IMR-90 (cell line): ENCODE measurements around the gene CD99L2. TPM values are rescaled to one million over a fixed set of nuclear protein-coding genes. Genes with fewer than 3 reads are reported as not detected.

ENCODE experiments used
- ATAC-seq: fragments of 200-7000 bp; cut with Tn5 transposase; 2 replicates; pipeline ENCODE4 v1.9.1; 2020; ENCODE audit warnings: low read depth, mild to moderate bottlenecking, moderate library complexity
- BruUV-seq: library from RNA; stranded (reverse); fragments of 400-500 nt; replicated peaks from 2 replicates; lab custom pipeline; 2021; lab: Mats Ljungman, UMichigan
- CTCF ChIA-PET: fragments of 300-600 bp; formaldehyde crosslinking; extraction: SDS; loops from one replicate; lab custom pipeline; 2021; ENCODE audit warnings: antibody characterized with exemption; lab: Yijun Ruan, JAX
- POLR2A ChIA-PET: fragments of 300-600 bp; sonication (Branson Sonifier 250); formaldehyde crosslinking; loops from one replicate; lab custom pipeline; 2022; ENCODE audit warnings: antibody characterized with exemption; ENCODE audit not compliant: unreplicated experiment; lab: Charles Lee
- DNase-seq: peaks from one replicate; pipeline ENCODE4 v3.0.0; 2013
- H2AFZ ChIP-seq: replicated peaks from 2 replicates; pipeline ENCODE3; 2013; ENCODE audit warnings: low read length, mild to moderate bottlenecking; ENCODE audit not compliant: poor library complexity
- H2AK5ac ChIP-seq: 2 replicates; pipeline ENCODE4 v1.6.1; 2013; ENCODE audit warnings: low read depth, low read length, inconsistent platforms
- H2AK9ac ChIP-seq: replicated peaks from 2 replicates; pipeline ENCODE3; 2013; ENCODE audit warnings: mild to moderate bottlenecking, low read depth, low read length, moderate library complexity; ENCODE audit not compliant: poor library complexity
- H2BK120ac ChIP-seq: 2 replicates; pipeline ENCODE4 v1.6.1; 2013; ENCODE audit warnings: low read depth, low read length, inconsistent platforms
- H2BK15ac ChIP-seq: 3 replicates; pipeline ENCODE4 v1.6.1; 2013; ENCODE audit warnings: low read depth, low read length, inconsistent platforms
- H2BK20ac ChIP-seq: 2 replicates; pipeline ENCODE4 v1.6.1; 2013; ENCODE audit warnings: low read depth, mild to moderate bottlenecking, inconsistent platforms, low read length, moderate library complexity
- H2BK5ac ChIP-seq: 2 replicates; pipeline ENCODE4 v1.6.1; 2013; ENCODE audit warnings: mild to moderate bottlenecking, low read depth, low read length, inconsistent platforms; ENCODE audit not compliant: poor library complexity, severe bottlenecking
- H3K14ac ChIP-seq: replicated peaks from 2 replicates; pipeline ENCODE4 v1.6.1; 2013; ENCODE audit warnings: low read depth, low read length, inconsistent platforms
- H3K18ac ChIP-seq: 2 replicates; pipeline ENCODE4 v1.6.1; 2013; ENCODE audit warnings: low read depth, low read length, control low read depth
- H3K23ac ChIP-seq: 2 replicates; pipeline ENCODE4 v1.6.1; 2013; ENCODE audit warnings: low read depth, low read length, inconsistent platforms
- H3K27ac ChIP-seq: 2 replicates; pipeline ENCODE4 v1.5.1; 2013; ENCODE audit warnings: mild to moderate bottlenecking, control low read depth, low read length; ENCODE audit not compliant: insufficient read depth
- H3K27me3 ChIP-seq: 2 replicates; pipeline ENCODE4 v1.6.1; 2013; ENCODE audit warnings: low read length; ENCODE audit not compliant: control insufficient read depth, insufficient read depth
- H3K36me3 ChIP-seq: 2 replicates; pipeline ENCODE4 v1.6.1; 2013; ENCODE audit warnings: low read length, mixed read lengths; ENCODE audit not compliant: control insufficient read depth, insufficient read depth
- H3K4ac ChIP-seq: 2 replicates; pipeline ENCODE4 v1.6.1; 2013; ENCODE audit warnings: low read depth, low read length, inconsistent platforms
- H3K4me1 ChIP-seq: 2 replicates; pipeline ENCODE4 v1.6.1; 2013; ENCODE audit warnings: low read length, mixed read lengths; ENCODE audit not compliant: control insufficient read depth, insufficient read depth
- H3K4me2 ChIP-seq: 2 replicates; pipeline ENCODE4 v1.6.1; 2013; ENCODE audit warnings: low read depth, mild to moderate bottlenecking, control low read depth, low read length, moderate library complexity
- H3K4me3 ChIP-seq: 2 replicates; pipeline ENCODE4 v1.5.1; 2013; ENCODE audit warnings: low read depth, mild to moderate bottlenecking, control low read depth, low read length, moderate library complexity; ENCODE audit not compliant: insufficient read depth
- H3K56ac ChIP-seq: 2 replicates; pipeline ENCODE4 v1.6.1; 2013; ENCODE audit warnings: low read length, inconsistent platforms; ENCODE audit not compliant: insufficient read depth; ENCODE audit errors: extremely low read depth
- H3K79me1 ChIP-seq, 2 experiments: 2 replicates each; pipeline ENCODE4 v1.6.1; 2013; ENCODE audit warnings: low read length in 2 of 2, inconsistent platforms in 1 of 2, low read depth in 1 of 2
- H3K9ac ChIP-seq: 2 replicates; pipeline ENCODE4 v1.6.1; 2013; ENCODE audit warnings: low read depth, low read length, control low read depth
- H3K9me1 ChIP-seq: 2 replicates; pipeline ENCODE4 v1.6.1; 2013; ENCODE audit warnings: low read length, inconsistent platforms; ENCODE audit not compliant: insufficient read depth
- H3K9me3 ChIP-seq: 2 replicates; pipeline ENCODE4 v1.6.1; 2013; ENCODE audit warnings: low read length; ENCODE audit not compliant: control insufficient read depth, insufficient read depth
- H4K20me1 ChIP-seq: 2 replicates; pipeline ENCODE4 v1.6.1; 2013; ENCODE audit warnings: low read length, inconsistent platforms; ENCODE audit not compliant: insufficient read depth
- H4K5ac ChIP-seq: 2 replicates; pipeline ENCODE4 v1.6.1; 2013; ENCODE audit warnings: mild to moderate bottlenecking, low read depth, low read length, control low read depth
- H4K8ac ChIP-seq, 2 experiments: 2 replicates each; pipeline ENCODE4 v1.6.1; 2013; ENCODE audit warnings: low read depth in 2 of 2, low read length in 2 of 2, control low read depth in 1 of 2, inconsistent platforms in 1 of 2
- H4K91ac ChIP-seq: 2 replicates; pipeline ENCODE4 v1.6.1; 2013; ENCODE audit warnings: low read depth, low read length, inconsistent platforms; ENCODE audit not compliant: insufficient read depth
- BHLHE40 ChIP-seq: fragments of 150-350 bp; IDR thresholded peaks from 2 replicates; pipeline ENCODE4 v1.6.1; 2016; ENCODE audit warnings: mild to moderate bottlenecking, low read depth, low read length
- CEBPB ChIP-seq: IDR thresholded peaks from 2 replicates; pipeline ENCODE4 v1.6.1; 2012; ENCODE audit warnings: low read depth, low read length, improper control_type of control experiment
- CHD1 ChIP-seq: IDR thresholded peaks from 2 replicates; pipeline ENCODE4 v1.6.1; 2012; ENCODE audit warnings: low read depth, low read length, improper control_type of control experiment
- ELK1 ChIP-seq: fragments of 150-350 bp; IDR thresholded peaks from 2 replicates; pipeline ENCODE4 v1.6.1; 2016; ENCODE audit warnings: low read depth, mild to moderate bottlenecking, low read length, moderate library complexity, borderline replicate concordance
- FOS ChIP-seq: fragments of 150-350 bp; IDR thresholded peaks from 2 replicates; pipeline ENCODE4 v1.6.1; 2016; ENCODE audit warnings: low read depth, low read length
- MAFK ChIP-seq: IDR thresholded peaks from 2 replicates; pipeline ENCODE4 v1.6.1; 2012; ENCODE audit warnings: low read depth, low read length, improper control_type of control experiment
- MAZ ChIP-seq: IDR thresholded peaks from 2 replicates; pipeline ENCODE4 v1.6.1; 2012; ENCODE audit warnings: low read depth, mild to moderate bottlenecking, low read length, improper control_type of control experiment, moderate library complexity, borderline replicate concordance
- MXI1 ChIP-seq: IDR thresholded peaks from 2 replicates; pipeline ENCODE4 v1.6.1; 2012; ENCODE audit warnings: low read depth, mild to moderate bottlenecking, low read length, moderate library complexity, borderline replicate concordance
- NFE2L2 ChIP-seq: fragments of 150-350 bp; IDR thresholded peaks from 2 replicates; pipeline ENCODE4 v1.6.1; 2016; ENCODE audit warnings: low read depth, mild to moderate bottlenecking, low read length
- POLR2A ChIP-seq: IDR thresholded peaks from 2 replicates; pipeline ENCODE4 v1.6.1; 2012; ENCODE audit warnings: mild to moderate bottlenecking, low read depth, low read length
- RAD21 ChIP-seq: IDR thresholded peaks from 2 replicates; pipeline ENCODE4 v1.6.1; 2012; ENCODE audit warnings: low read length, improper control_type of control experiment
- RCOR1 ChIP-seq: IDR thresholded peaks from 2 replicates; pipeline ENCODE4 v1.6.1; 2012; ENCODE audit warnings: mild to moderate bottlenecking, low read length, improper control_type of control experiment; ENCODE audit not compliant: insufficient replicate concordance
- RFX5 ChIP-seq: IDR thresholded peaks from 2 replicates; pipeline ENCODE4 v1.8.0; 2012; ENCODE audit warnings: low read depth, mild to moderate bottlenecking, low read length, moderate library complexity
- SMC3 ChIP-seq: fragments of 150-350 bp; IDR thresholded peaks from 2 replicates; pipeline ENCODE4 v1.6.1; 2016; ENCODE audit warnings: low read depth, mild to moderate bottlenecking, antibody characterized with exemption, low read length, moderate library complexity
- WGBS, 2 experiments: methylation state at CpG; one replicate each; pipeline versions ENCODE4 v1.1.5 to v1.1.7; 2013; ENCODE audit warnings: missing lambda C conversion rate in 2 of 2; ENCODE audit not compliant: insufficient read length in 1 of 2; ENCODE audit errors: extremely low coverage in 2 of 2; 5-methylcytosine and 5-hydroxymethylcytosine counted together
- dilution Hi-C: fragments of 300-500 bp; cut with HindIII; formaldehyde crosslinking; loops from one replicate; pipeline ENCODE4 v1.14.3; 2018; ENCODE audit warnings: low sequenced_read_pairs; ENCODE audit not compliant: unreplicated experiment
- in situ Hi-C: fragments of 300-500 bp; cut with MboI; formaldehyde crosslinking; loops from 3 replicates; pipeline ENCODE4 v1.14.3; 2019; ENCODE audit warnings: low sequenced_read_pairs, inconsistent platforms, mixed read lengths
- intact Hi-C: fragments of 100-400 bp; cut with micrococcal nuclease; formaldehyde crosslinking; loops from 2 replicates; pipeline ENCODE4 v1.10.0; 2022
- polyA plus RNA-seq, 3 experiments: library from polyadenylated mRNA; depleted of rRNA; stranded (reverse); fragments of >200 nt; gene quantifications; 2 replicates each; pipeline ENCODE4 v1.2.3, GENCODE V29; 2012; ENCODE audit warnings: low replicate concordance in 1 of 3
- total RNA-seq: library from RNA; depleted of rRNA; stranded (reverse); fragments of >200 nt; gene quantifications from 2 replicates; pipeline ENCODE4 v1.2.3, GENCODE V29; 2012
- TF ChIP-seq, protein P1 (sequence below): fragments of 150-350 bp; IDR thresholded peaks from 2 replicates; pipeline ENCODE4 v1.6.1; 2017; ENCODE audit warnings: mild to moderate bottlenecking, antibody characterized with exemption, low read length, low read depth
- TF ChIP-seq, protein P2 (sequence below): conservative IDR thresholded peaks from 2 replicates; pipeline ENCODE4 v1.5.1; 2012; ENCODE audit warnings: mild to moderate bottlenecking, low read depth, low read length, improper control_type of control experiment

Gene CD99L2
- total and polyA plus RNA-seq, 2 of the 4 experiments (the other 2 are of a cell fraction) = 17.4 to 41.4 TPM

GRCh38 chrX:150856785-150857184, 41.7 kb downstream of the CD99L2 start:
- no CpG with 5 or more reads among the region's 1 CpG for WGBS, 2 experiments
- H2BK15ac ChIP-seq = no peak overlapping the region

More at GRCh38 chrX:150856785-150857184, 41.7 kb downstream of the CD99L2 start:
- no peaks in the 10 kb centered on the region for H3K27me3 ChIP-seq
- dilution Hi-C loops = no loop called here
- no peak overlapping the region for H2BK120ac ChIP-seq
- H2AK5ac ChIP-seq = no peak overlapping the region
- H3K56ac ChIP-seq = no peak overlapping the region
- TF ChIP-seq POLR2A (no peak), RFX5 (no peak), BHLHE40 (no peak), CEBPB (no peak), SMC3 (no peak), FOS (no peak), NFE2L2 (no peak), MXI1 (no peak), CHD1 (no peak), RAD21 (no peak), MAZ (no peak), MAFK (no peak), ELK1 (no peak), RCOR1 (no peak)
- TF ChIP-seq, protein P1, sequence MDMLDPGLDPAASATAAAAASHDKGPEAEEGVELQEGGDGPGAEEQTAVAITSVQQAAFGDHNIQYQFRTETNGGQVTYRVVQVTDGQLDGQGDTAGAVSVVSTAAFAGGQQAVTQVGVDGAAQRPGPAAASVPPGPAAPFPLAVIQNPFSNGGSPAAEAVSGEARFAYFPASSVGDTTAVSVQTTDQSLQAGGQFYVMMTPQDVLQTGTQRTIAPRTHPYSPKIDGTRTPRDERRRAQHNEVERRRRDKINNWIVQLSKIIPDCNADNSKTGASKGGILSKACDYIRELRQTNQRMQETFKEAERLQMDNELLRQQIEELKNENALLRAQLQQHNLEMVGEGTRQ = no peak
- TF ChIP-seq, protein P2, sequence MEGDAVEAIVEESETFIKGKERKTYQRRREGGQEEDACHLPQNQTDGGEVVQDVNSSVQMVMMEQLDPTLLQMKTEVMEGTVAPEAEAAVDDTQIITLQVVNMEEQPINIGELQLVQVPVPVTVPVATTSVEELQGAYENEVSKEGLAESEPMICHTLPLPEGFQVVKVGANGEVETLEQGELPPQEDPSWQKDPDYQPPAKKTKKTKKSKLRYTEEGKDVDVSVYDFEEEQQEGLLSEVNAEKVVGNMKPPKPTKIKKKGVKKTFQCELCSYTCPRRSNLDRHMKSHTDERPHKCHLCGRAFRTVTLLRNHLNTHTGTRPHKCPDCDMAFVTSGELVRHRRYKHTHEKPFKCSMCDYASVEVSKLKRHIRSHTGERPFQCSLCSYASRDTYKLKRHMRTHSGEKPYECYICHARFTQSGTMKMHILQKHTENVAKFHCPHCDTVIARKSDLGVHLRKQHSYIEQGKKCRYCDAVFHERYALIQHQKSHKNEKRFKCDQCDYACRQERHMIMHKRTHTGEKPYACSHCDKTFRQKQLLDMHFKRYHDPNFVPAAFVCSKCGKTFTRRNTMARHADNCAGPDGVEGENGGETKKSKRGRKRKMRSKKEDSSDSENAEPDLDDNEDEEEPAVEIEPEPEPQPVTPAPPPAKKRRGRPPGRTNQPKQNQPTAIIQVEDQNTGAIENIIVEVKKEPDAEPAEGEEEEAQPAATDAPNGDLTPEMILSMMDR = no peak
- no peak overlapping the region for H4K8ac ChIP-seq
- H3K9ac ChIP-seq = no peak overlapping the region
- no peak overlapping the region for H3K27ac ChIP-seq
- intact Hi-C loops = no loop called here
- no peak overlapping the region for H2BK5ac ChIP-seq
- no peak for DNase-seq
- no peak overlapping the region for H2AK9ac ChIP-seq
- no peak overlapping the region for H2AFZ ChIP-seq
- H3K4me3 ChIP-seq = no peak overlapping the region
- H3K9me1 ChIP-seq = no peaks in the 10 kb centered on the region
- no peak overlapping the region for H2BK20ac ChIP-seq
- H3K18ac ChIP-seq = no peak overlapping the region
- no TSS peak for BruUV-seq
- no peaks in the 10 kb centered on the region for H3K36me3 ChIP-seq
- ChIA-PET POLR2A (no interaction called here), CTCF (no interaction called here)
- H4K5ac ChIP-seq = no peak overlapping the region
- H3K14ac ChIP-seq = no peak overlapping the region
- H3K4me1 ChIP-seq = no peaks in the 10 kb centered on the region
- no peak for ATAC-seq
- H3K4me2 ChIP-seq = no peak overlapping the region
- H3K79me1 ChIP-seq = no peaks in the 10 kb centered on the region
- H4K20me1 ChIP-seq = no peaks in the 10 kb centered on the region
- H3K9me3 ChIP-seq = peaks cover 2% of the 10 kb centered on the region; the same call in 1 of the 2 replicates
- in situ Hi-C loops = no loop called here
- no peak overlapping the region for H4K91ac ChIP-seq
- H3K4ac ChIP-seq = no peak overlapping the region
- no peak overlapping the region for H3K23ac ChIP-seq
